ENCODE measurements around the gene FOXP4.

The FOXP4 gene

DNA sequence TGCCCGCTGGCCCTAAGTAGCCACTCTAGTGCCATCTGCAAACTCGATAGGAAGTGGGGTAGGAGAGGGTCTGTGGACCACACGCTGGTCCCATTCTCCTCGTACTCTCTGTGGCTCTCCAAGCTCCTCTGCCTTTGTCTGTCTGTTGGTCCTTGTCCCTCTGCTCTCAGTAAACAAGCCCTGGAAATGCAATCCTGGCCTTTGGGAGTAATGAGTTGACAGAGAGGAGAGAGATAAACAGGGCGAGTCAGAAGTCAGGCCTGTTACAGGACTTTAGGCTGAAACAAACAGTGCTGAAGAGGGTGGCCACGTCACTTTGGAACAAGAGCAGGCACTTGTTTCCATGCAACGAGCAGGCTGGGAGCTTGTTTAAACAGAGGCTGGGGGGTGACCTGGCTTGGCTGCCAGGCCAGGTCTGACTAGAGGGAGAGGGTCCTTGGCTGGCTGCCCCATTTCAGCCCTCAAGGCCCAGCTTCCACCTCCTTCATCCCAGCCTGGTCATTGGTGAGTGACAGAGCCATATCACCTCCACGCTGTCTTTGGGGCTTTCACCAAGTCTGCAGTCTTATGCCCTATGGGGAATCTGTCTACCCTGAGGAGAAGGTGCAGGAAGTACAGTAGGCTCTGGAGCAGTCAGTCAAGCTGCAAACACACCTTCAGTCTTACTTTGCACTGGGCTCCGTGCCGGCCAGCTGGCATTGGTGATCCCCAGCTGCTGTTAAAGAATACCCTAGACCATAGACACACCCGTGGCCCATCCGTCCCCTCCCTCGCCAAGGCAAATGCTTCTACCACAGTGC, 22.6 kb downstream of the FOXP4 start:
- FAIRE-seq (no peak), DNase-seq (ENCODE audit: insufficient read length, low spot score) (no peak)
- TF ChIP-seq POLR2A (IDR thresholded peaks at IDR 0.05; ENCODE audit: low read depth, low read length) = no peak

DNA sequence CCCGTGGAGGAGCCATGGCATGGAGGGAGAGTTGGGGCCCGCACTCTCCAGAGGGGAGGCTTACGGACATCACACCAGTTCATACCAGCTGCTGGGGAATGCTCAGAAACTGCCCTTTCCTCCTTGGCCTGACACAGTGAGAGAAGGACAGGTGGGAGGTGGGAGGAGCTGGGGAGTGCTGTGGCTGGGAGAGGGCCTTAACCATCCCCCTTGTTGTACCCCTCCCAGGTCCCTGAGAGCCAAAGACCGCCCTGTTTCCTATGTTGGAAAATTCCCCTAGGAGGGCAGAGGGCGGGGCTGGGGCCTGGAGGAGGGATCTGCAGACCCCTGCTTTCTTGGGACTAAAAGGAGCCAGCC, 24.1 kb downstream of the FOXP4 start:
- FAIRE-seq = no peak
- no peak for DNase-seq (ENCODE audit: insufficient read length, low spot score)
- no peak for TF ChIP-seq POLR2A (IDR thresholded peaks at IDR 0.05; ENCODE audit: low read depth, low read length)

DNA sequence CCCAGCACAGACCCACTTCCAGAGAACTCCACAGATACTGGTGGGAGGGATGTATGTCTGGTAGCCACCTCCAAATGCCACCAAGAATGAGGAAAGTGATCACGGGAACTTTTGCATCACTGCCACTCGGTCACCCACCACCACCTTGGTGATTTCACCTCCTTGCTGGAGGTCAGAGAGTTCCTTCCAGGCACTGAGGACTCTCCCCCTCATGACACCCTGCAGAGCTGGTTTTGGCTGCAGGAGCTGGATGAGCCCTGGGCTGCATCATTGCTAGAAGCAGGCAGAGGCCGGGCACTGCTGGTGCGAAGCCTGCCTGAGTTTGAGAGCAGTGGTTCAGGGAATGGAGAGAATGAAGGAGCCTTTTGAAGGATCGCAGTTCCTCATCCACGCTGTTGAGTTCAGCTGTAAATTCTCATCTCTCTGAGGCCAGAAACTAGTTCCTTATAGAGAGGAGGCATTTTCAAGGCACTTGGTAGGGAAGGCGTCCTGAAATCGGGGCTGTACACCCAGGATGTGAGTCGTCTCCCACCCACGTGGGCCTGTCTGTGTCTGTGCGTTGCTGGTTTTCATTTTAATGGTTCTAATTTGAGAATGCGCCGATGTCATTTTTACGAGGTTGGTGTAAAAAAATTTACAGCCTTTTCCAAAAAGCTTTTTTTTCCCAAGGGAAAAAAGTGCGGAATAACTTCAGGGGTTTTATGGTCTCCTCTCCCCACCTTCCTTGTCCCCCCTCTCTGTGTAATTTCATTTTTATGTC, 25.0 kb downstream of the FOXP4 start:
- TF ChIP-seq POLR2A (IDR thresholded peaks at IDR 0.05; ENCODE audit: low read depth, low read length) = no peak
- peak; percentile 38 for DNase-seq (ENCODE audit: insufficient read length, low spot score)
- no peak for FAIRE-seq

DNA sequence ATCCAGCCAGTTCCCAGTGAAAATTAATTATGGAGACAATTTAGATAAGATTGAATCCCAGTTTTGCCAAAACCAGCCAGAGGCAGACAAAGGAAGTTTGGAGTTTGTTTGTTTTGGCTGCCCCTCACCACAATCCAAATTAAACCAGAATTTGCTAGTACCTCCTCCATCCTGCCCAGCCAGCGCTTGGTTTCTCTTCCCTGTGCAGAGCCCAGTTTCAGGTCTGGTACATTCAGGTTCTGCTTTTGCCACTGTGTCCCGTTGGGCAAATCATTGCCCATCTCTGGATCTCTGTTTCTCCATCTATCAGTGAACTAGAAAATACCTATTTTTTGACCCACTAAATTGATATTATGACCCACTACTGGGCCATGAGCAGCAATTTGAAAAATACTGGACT, 26.4 kb downstream of the FOXP4 start:
- DNase-seq (ENCODE audit: insufficient read length, low spot score) (no peak), FAIRE-seq (no peak)

DNA sequence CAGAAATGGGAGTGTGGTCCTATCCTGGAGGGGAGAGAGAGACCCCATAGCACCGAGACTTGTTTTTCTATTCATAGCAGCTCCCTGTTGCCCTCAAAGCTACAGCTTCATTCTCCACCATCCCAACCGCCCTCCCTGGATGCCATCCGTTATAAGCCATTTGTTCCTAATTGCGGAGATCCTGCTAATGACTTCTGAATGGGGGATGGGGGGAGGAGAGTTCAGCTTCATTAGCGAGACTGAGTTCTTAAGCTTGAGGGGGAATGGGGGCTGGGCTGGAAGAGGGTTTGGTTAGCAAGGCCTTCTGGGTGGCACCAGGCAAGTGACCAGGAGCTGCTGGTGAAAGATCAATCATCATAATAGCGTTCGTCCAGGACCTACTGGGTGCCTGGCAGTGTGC, 27.1 kb downstream of the FOXP4 start:
- no peak for FAIRE-seq
- TF ChIP-seq POLR2A (IDR thresholded peaks at IDR 0.05; ENCODE audit: low read depth, low read length) = no peak
- no peak for DNase-seq (ENCODE audit: insufficient read length, low spot score)

More for the DNA sequence above, 26.4 kb downstream of the FOXP4 start:
- no peak for TF ChIP-seq POLR2A (IDR thresholded peaks at IDR 0.05; ENCODE audit: low read depth, low read length)

DNA sequence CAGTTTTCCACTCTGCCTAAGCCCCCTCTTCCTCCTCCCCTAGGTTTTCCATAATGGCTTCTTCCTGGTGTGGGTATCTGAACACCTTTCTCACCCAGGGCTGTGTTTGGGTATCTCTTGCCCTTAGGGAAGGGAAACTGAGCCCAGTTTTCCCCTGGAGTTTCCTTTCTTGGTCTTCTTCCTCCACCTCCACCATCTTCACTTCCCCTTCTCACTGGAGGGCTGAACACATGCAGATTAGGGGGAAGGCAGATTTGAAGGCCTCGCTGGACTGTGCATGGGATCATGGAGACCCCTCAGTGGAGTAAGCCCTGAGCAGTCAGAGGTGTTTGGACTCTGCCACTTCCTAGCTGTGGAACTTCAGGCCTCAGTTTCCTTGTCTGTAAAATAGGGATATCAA, 27.8 kb downstream of the FOXP4 start:
- FAIRE-seq = no peak
- no peak for TF ChIP-seq POLR2A (IDR thresholded peaks at IDR 0.05; ENCODE audit: low read depth, low read length)
- no peak for DNase-seq (ENCODE audit: insufficient read length, low spot score)

DNA sequence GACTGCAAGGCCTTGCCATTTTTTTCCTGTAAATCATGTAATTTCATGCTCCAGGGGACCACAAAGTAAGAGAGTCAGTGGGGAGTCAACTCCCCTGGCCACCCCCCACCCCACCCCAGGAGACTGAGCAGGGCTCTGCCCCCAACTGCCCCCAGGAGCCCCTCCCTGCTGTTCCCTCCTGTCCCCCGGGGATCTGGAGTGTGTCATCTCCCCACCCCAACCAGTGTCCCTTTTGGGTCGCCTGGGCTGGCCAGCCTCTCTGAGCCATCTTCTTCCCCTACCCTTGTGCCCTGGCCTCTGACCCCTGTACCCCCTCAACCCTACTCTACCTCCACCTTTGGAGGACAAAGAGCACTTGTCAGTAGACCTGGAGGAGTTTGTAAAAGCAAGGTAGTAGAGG, 29.4 kb downstream of the FOXP4 start:
- no peak for DNase-seq (ENCODE audit: insufficient read length, low spot score)
- no peak for TF ChIP-seq POLR2A (IDR thresholded peaks at IDR 0.05; ENCODE audit: low read depth, low read length)
- FAIRE-seq = no peak

DNA sequence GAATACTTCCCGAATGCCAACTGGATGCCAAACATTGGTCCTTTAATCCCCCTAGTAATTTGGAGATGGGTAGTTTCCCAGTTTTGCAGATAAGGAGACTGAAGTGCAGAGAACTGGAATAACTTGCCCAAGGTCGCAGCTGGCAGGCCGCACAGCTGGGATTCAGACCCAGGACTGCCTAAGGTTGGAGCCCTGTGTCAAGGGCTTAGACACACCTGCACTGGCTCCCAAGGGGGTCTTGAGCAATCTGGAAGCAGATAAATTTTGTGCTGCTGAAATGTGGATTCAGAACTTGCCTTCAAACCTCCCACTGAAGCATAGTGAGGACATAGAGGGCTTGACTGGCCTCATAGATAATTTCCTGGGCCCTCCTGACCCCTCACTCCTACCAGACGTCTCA, 30.5 kb downstream of the FOXP4 start:
- no peak for FAIRE-seq
- no peak for DNase-seq (ENCODE audit: insufficient read length, low spot score)
- no peak for TF ChIP-seq POLR2A (IDR thresholded peaks at IDR 0.05; ENCODE audit: low read depth, low read length)

DNA sequence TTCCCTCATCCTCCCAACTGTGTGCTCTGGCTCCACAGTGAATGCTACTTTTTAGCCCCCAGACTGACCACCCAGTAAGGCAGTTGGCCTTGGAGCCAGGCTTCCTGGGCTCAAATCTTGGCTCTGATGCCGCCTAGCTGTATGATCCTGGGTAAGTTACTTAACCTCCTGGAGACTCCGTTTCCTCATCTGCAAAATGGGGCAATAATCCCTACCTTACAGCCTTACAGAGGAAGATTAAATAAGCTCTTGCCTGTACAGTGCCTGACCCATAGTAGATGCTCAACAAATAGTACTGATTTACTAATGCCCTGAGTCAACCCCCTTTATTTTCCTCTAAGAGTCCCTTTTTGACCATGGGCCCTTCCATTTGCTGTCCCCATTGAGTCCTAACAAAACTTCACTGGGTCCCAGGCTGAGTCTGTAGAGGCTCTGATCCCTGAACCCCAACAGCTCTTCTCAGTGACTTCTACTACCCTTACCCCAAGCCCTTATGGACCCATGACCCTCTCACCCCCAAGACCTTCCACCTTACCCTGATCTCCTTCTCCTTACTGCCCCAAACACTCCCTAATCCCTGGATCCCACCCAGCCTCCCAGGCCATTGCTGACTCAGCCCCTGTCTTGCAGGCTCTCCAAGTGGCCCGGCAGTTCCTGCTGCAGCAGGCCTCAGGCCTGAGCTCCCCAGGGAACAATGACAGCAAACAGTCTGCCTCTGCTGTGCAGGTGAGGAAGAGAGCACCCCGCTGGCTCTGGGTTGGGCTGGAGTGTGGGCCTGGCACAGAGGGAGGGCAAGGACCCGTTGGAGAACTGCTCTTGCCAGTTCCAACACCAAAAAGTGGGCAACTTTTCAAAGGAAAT, 31.4 kb downstream of the FOXP4 start:
- no peak for TF ChIP-seq POLR2A (IDR thresholded peaks at IDR 0.05; ENCODE audit: low read depth, low read length)
- FAIRE-seq (peak; percentile 82), DNase-seq (ENCODE audit: insufficient read length, low spot score) (peak; percentile 90)

DNA sequence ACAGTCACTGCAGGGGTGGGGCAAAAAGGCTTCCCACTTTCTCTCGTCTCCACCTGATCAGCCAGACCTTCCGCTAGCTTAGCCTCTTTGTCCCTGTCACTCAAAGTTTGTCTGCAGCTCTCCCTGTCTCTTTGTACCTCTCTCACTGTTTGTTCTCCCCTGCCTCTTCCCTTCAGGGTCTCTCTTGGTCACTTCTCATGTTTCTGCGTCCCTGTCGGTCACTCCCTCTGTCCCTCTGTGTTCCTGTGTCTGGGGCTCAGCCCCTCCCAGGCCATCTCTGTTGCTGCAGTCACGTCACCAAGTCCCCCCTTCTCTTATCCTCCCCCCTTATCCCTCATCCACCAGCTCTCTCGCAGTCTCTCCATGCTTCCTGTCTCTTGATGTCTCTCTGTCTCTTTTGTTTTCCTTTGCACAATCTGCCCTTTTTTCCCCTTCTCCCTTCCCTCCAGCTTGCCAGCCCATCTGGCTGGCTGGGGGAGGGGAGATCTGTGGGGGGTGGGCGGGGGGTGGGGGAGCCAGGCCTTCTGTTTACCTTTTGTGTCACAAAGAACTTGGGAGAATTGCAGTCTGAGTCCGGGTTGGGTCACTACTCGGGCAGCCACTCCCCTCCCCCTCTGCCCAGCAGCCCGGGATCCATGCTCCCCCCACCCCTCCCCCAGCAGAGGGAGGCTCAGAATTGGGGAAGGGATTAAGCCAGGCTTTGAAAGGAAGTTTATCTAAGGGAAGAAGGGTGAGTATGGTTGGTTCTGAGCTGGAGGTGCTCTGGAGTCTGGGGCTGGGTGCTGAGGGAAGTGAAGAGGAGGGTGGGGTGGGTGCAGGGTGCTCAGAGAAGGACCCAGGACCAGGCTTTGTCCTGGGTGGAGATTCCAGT, 32.3 kb downstream of the FOXP4 start:
- TF ChIP-seq POLR2A (IDR thresholded peaks at IDR 0.05; ENCODE audit: low read depth, low read length) = no peak
- FAIRE-seq (no peak), DNase-seq (ENCODE audit: insufficient read length, low spot score) (peak; percentile 65)

DNA sequence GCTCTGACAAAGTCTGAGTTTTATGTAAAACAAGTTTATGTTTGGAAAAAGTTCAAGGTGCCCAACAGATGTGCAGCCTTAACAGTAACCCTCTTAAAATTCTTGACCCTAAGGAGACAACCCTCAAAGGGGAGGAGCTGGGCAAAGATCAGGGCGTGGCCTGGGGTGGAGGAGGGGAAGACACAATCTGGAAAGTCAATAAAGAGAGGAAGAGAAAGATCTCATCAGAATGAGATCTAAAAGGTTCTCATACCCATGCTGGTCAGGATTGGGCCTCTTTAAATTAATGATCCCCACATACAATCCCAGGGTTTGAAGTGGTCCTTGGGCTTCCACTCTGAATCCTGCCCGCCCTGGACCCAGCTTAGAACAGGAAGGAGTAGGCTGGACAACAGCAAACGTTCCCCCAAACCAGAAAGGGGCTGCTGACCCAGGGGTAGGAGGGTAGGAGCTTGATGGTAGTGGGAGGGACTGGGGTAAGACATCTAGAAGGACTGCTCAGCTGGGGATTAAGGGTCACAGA, 33.0 kb downstream of the FOXP4 start:
- no peak for TF ChIP-seq POLR2A (IDR thresholded peaks at IDR 0.05; ENCODE audit: low read depth, low read length)
- FAIRE-seq = no peak
- no peak for DNase-seq (ENCODE audit: insufficient read length, low spot score)

DNA sequence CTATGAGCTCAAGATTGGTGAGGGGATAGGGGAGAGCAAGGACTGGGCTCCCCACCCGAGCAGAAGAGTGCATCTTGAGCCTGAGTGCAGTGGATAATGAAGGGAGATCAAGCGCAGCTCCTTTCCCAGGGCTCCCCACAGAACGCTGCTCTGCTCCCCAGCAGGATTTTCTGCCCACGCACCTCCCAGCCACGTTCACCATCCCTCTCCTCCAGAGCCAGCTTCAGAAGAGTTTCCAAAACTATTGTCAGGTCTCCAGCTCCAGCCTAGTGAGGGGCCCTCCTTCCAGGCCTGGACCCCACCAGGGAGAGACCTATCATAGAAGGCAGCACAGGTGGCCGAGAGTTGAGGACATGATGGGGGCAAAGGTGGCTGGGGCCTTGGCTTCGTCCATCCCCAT, 34.5 kb downstream of the FOXP4 start:
- no peak for DNase-seq (ENCODE audit: insufficient read length, low spot score)
- FAIRE-seq = no peak
- no peak for TF ChIP-seq POLR2A (IDR thresholded peaks at IDR 0.05; ENCODE audit: low read depth, low read length)

DNA sequence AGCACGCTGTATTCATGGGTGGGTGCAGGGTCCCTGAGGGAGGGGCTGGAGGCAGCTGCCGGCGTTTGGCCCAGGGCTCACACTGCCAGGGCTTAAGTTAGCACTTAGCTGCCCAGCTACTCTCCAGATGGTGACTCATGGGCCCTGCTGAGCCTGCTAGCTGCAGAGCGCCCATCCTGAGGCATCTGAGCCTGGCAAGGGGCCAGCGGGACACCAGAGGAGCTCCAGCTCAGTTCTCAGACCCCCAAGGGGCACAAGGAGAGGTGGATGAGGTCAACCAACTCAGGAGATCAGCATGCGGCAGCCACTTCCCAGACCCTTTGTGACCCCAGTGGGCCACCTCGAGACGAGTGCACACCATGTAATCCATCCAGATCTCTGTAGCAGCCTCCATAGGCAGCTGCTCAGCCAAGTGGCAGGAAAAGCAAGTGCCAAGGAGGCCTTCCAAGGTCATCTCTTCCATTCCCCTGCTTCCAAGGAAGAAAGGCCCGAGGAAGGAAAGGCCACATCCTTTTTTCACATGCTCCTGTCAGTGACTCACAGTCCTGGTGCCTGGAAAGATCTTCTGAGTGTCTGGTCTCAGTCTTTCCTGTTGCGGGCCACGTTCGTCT, 35.3 kb downstream of the FOXP4 start:
- FAIRE-seq = peak; percentile 66

More for the DNA sequence above, 35.3 kb downstream of the FOXP4 start:
- 0 out of 2 replicates have a peak, but pooled peaks have one; percentile 18 for TF ChIP-seq POLR2A (IDR thresholded peaks at IDR 0.05; ENCODE audit: low read depth, low read length)
- DNase-seq (ENCODE audit: insufficient read length, low spot score) = peak; percentile 97
